ENCODE results near the gene SEMA6D. TPM values are rescaled to one million over a fixed set of nuclear protein-coding genes. Genes with fewer than 3 reads are reported as not detected.

SEMA6D gene
- polyA plus RNA-seq, 1 of the 3 experiments (the other 2 are of a cell fraction), result 0.30 TPM

DNA sequence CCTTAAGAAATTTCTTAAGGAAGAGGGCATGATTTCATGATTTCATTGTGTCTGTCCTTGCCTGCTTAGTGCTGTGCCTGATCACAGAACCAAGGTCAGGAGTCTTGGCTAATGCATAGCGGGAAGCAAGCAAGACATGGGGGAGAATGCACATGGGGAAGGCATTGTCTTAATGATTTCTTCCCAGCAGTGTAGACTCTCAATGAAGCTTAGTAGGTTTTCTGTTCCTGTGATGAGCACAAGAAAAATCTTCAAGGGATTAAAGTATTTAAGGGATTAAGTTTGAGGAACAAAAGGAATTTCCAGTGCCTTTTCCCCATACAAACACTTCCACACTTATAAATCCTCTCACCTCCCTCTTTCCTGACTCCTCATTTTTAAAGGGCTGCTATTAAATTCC lies 46.9 kb upstream of the SEMA6D start:
- Histone ChIP-seq H3K4me1 (ENCODE audit: control insufficient read depth in 1 of 2, insufficient read depth in 2 of 2, low read depth in 1 of 2, low read length in 1 of 2) (peaks cover 0 to 12% of the 10 kb centered on the region in 2 experiments; a peak in 2 of 4 replicates), H3K36me3 (replicated peaks in 1 of 2; ENCODE audit: control insufficient read depth in 1 of 2, insufficient read depth in 2 of 2, low read length in 1 of 2) (no peaks in the 10 kb centered on the region), H3K4me3 (ENCODE audit: low read depth in 2 of 2, low read length in 1 of 2) (no peak overlapping the region), H3K9ac (no peak overlapping the region), H4K20me1 (ENCODE audit: insufficient read depth) (no peaks in the 10 kb centered on the region), H3K27me3 (ENCODE audit: insufficient read depth) (no peaks in the 10 kb centered on the region), H3K27ac (ENCODE audit: low read depth in 2 of 2, low read length in 1 of 2) (no peak overlapping the region), H3K9me2 (no peaks in the 10 kb centered on the region), H3K79me2 (ENCODE audit: insufficient read depth) (no peaks in the 10 kb centered on the region), H3K4me2 (no peak overlapping the region), H3F3A (replicated peaks; ENCODE audit: insufficient read depth) (no peaks in the 10 kb centered on the region), H2AFZ (ENCODE audit: low read depth) (no peak overlapping the region), H3K9me3 (no peaks in the 10 kb centered on the region)
- no peak for DNase-seq
- ChIA-PET POLR2A (no interaction called here), CTCF (no interaction called here)
- TF ChIP-seq GABPA (IDR thresholded peaks at IDR 0.05; ENCODE audit: low read depth) (no peak), TAF1 (IDR thresholded peaks at IDR 0.05; ENCODE audit: borderline replicate concordance, low read depth, low read length) (no peak), EZH2phosphoT487 (IDR thresholded peaks at IDR 0.05; ENCODE audit: borderline replicate concordance, low read depth) (no peak), EP300 (IDR thresholded peaks at IDR 0.05; ENCODE audit: borderline replicate concordance in 1 of 2, low read depth in 1 of 2, low read length in 1 of 2) (no peak), MEF2A (IDR thresholded peaks at IDR 0.05; ENCODE audit: borderline replicate concordance, low read depth) (no peak), CHD2 (IDR thresholded peaks at IDR 0.05; ENCODE audit: low read length, partially characterized antibody) (no peak), NRF1 (IDR thresholded peaks at IDR 0.05; ENCODE audit: low read depth, low read length) (no peak), SMC3 (IDR thresholded peaks at IDR 0.05; ENCODE audit: low read depth, low read length) (no peak), JUND (IDR thresholded peaks at IDR 0.05) (no peak), MXI1 (IDR thresholded peaks at IDR 0.05; ENCODE audit: low read depth, low read length) (no peak), SIN3A (IDR thresholded peaks at IDR 0.05; ENCODE audit: borderline replicate concordance, low read depth, low read length) (no peak), ELF1 (IDR thresholded peaks at IDR 0.05) (no peak), GATA2 (CRISPR knock-in tag; IDR thresholded peaks at IDR 0.05) (no peak), NFIC (IDR thresholded peaks at IDR 0.05; ENCODE audit: borderline replicate concordance) (no peak), RFX5 (IDR thresholded peaks at IDR 0.05; ENCODE audit: low read length) (no peak), RAD21 (IDR thresholded peaks at IDR 0.05; ENCODE audit: low read length) (no peak), TCF12 (IDR thresholded peaks at IDR 0.05) (no peak)
- TF ChIP-seq, protein P1, sequence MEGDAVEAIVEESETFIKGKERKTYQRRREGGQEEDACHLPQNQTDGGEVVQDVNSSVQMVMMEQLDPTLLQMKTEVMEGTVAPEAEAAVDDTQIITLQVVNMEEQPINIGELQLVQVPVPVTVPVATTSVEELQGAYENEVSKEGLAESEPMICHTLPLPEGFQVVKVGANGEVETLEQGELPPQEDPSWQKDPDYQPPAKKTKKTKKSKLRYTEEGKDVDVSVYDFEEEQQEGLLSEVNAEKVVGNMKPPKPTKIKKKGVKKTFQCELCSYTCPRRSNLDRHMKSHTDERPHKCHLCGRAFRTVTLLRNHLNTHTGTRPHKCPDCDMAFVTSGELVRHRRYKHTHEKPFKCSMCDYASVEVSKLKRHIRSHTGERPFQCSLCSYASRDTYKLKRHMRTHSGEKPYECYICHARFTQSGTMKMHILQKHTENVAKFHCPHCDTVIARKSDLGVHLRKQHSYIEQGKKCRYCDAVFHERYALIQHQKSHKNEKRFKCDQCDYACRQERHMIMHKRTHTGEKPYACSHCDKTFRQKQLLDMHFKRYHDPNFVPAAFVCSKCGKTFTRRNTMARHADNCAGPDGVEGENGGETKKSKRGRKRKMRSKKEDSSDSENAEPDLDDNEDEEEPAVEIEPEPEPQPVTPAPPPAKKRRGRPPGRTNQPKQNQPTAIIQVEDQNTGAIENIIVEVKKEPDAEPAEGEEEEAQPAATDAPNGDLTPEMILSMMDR (IDR thresholded peaks at IDR 0.05), result no peak
- TF ChIP-seq, protein P2, sequence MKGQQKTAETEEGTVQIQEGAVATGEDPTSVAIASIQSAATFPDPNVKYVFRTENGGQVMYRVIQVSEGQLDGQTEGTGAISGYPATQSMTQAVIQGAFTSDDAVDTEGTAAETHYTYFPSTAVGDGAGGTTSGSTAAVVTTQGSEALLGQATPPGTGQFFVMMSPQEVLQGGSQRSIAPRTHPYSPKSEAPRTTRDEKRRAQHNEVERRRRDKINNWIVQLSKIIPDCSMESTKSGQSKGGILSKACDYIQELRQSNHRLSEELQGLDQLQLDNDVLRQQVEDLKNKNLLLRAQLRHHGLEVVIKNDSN (IDR thresholded peaks at IDR 0.05; ENCODE audit: borderline replicate concordance, low read depth), result no peak
- 67% methylated on average over 1 of the region's 1 CpG for WGBS (ENCODE audit: low lambda C conversion rate)

Data from SK-N-SH (cell line).